Left lung (tissue), 10 donors: ENCODE results near the gene KCNB1. TPM values are rescaled to one million over a fixed set of nuclear protein-coding genes. Genes with fewer than 3 reads are reported as not detected.

Experiments
- ATAC-seq: fragments of 200-7000 bp; cut with Tn5 transposase; one replicate; pipeline ENCODE4 v1.9.1; 2020; ENCODE audit warnings: moderate library complexity
- DNase-seq, 4 donors: peaks; one replicate each; pipeline ENCODE4 v3.0.0-alpha.2; 2013 to 2020
- H3K27ac ChIP-seq, 2 donors: fragments of 200-600 bp; sonication (generic) in 1 of 2; one replicate each; pipeline versions ENCODE4 v1.5.0 to v1.8.0; 2020 to 2021
- H3K27me3 ChIP-seq, 2 donors: fragments of 200-600 bp; sonication (generic) in 1 of 2; one replicate each; pipeline versions ENCODE4 v1.5.0 to v1.8.0; 2020 to 2021
- H3K36me3 ChIP-seq, 2 donors: fragments of 200-600 bp; sonication (generic) in 1 of 2; one replicate each; pipeline versions ENCODE4 v1.5.0 to v1.8.0; 2020 to 2021
- H3K4me1 ChIP-seq, 2 donors: fragments of 200-600 bp; one replicate each; pipeline ENCODE4 v1.8.0; 2021
- H3K4me3 ChIP-seq, 2 donors: fragments of 200-600 bp; sonication (generic) in 1 of 2; one replicate each; pipeline versions ENCODE4 v1.5.0 to v1.8.0; 2020 to 2021; ENCODE audit warnings: mild to moderate bottlenecking in 1 of 2
- H3K9me3 ChIP-seq, 2 donors: fragments of 200-600 bp; sonication (generic) in 1 of 2; one replicate each; pipeline versions ENCODE4 v1.5.0 to v1.8.0; 2020 to 2021
- intact Hi-C, 2 donors: fragments of 100-400 bp; cut with DNase I; formaldehyde crosslinking; loops; one replicate each; pipeline versions ENCODE4 v1.11.2 to v1.14.2; 2022
- polyA plus RNA-seq, 6 donors: library from polyadenylated mRNA; unstranded; fragments of 120-200 nt; gene quantifications; one replicate each; pipeline ENCODE4 v1.2.1, GENCODE V29; 2013; ENCODE audit not compliant: insufficient read length in 6 of 6
- total RNA-seq, 2 donors: library from RNA; stranded (reverse); fragmentation: NEBNext Ultra II Directional; extraction: Animal tissue kit (Norgen Biotek cat#: 25700); gene quantifications; one replicate each; pipeline ENCODE4 v1.2.1, GENCODE V29; 2021
- TF ChIP-seq, protein P1 (sequence below), 2 donors: fragments of 200-600 bp; sonication (generic) in 1 of 2; IDR thresholded peaks; one replicate each; pipeline versions ENCODE4 v1.5.0 to v1.8.0; 2021; ENCODE audit warnings: antibody characterized with exemption in 2 of 2
- donor health status: DM: no; HTN: yes; CAD: no.
- donor health status: DM: no; HTN: no; CAD: no.

KCNB1 gene
- total and polyA plus RNA-seq, 8 donors = 0.26 to 1.2 (median 0.44) TPM

GRCh38 chr20:49435639-49436038 is 46.8 kb downstream of the KCNB1 start:
- Histone ChIP-seq H3K4me1 (no peaks in the 10 kb centered on the region), H3K4me3 (no peak overlapping the region), H3K9me3 (no peaks in the 10 kb centered on the region), H3K27ac (no peak overlapping the region), H3K36me3 (no peaks in the 10 kb centered on the region), H3K27me3 (peaks cover 0 to 25% of the 10 kb centered on the region in 2 donors)
- intact Hi-C loops = no loop called here
- no peak for DNase-seq
- ATAC-seq = no peak
- TF ChIP-seq, protein P1, sequence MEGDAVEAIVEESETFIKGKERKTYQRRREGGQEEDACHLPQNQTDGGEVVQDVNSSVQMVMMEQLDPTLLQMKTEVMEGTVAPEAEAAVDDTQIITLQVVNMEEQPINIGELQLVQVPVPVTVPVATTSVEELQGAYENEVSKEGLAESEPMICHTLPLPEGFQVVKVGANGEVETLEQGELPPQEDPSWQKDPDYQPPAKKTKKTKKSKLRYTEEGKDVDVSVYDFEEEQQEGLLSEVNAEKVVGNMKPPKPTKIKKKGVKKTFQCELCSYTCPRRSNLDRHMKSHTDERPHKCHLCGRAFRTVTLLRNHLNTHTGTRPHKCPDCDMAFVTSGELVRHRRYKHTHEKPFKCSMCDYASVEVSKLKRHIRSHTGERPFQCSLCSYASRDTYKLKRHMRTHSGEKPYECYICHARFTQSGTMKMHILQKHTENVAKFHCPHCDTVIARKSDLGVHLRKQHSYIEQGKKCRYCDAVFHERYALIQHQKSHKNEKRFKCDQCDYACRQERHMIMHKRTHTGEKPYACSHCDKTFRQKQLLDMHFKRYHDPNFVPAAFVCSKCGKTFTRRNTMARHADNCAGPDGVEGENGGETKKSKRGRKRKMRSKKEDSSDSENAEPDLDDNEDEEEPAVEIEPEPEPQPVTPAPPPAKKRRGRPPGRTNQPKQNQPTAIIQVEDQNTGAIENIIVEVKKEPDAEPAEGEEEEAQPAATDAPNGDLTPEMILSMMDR (IDR thresholded peaks at IDR 0.05) = no peak

- TF ChIP-seq, protein P1 (IDR thresholded peaks at IDR 0.05) = no peak
- no peaks in the 10 kb centered on the region for H3K36me3 ChIP-seq
- no peak overlapping the region for H3K27ac ChIP-seq
- ATAC-seq (no peak), DNase-seq (no peak)
- H3K4me1 ChIP-seq = no peaks in the 10 kb centered on the region
- H3K4me3 ChIP-seq = no peak overlapping the region
- peaks cover 0 to 4% of the 10 kb centered on the region in 2 donors for H3K27me3 ChIP-seq
- H3K9me3 ChIP-seq = no peaks in the 10 kb centered on the region
- intact Hi-C loops = no loop called here
Observed at GRCh38 chr20:49433333-49433732, 49.1 kb downstream of the KCNB1 start.

GRCh38 chr20:49432550-49432949 is 49.9 kb downstream of the KCNB1 start:
- intact Hi-C loops = no loop called here
- Histone ChIP-seq H3K36me3 (no peaks in the 10 kb centered on the region), H3K4me1 (no peaks in the 10 kb centered on the region), H3K27me3 (peaks cover 0 to 5% of the 10 kb centered on the region in 2 donors), H3K4me3 (no peak overlapping the region), H3K9me3 (no peaks in the 10 kb centered on the region), H3K27ac (no peak overlapping the region)
- TF ChIP-seq, protein P1 (IDR thresholded peaks at IDR 0.05) = no peak
- ATAC-seq = no peak
- no peak for DNase-seq

GRCh38 chr20:49431329-49431728 is 51.1 kb downstream of the KCNB1 start:
- DNase-seq = no peak
- Histone ChIP-seq H3K4me3 (no peak overlapping the region), H3K36me3 (no peaks in the 10 kb centered on the region), H3K27me3 (peaks cover 0 to 6% of the 10 kb centered on the region in 2 donors), H3K27ac (no peak overlapping the region), H3K9me3 (no peaks in the 10 kb centered on the region), H3K4me1 (no peaks in the 10 kb centered on the region)
- intact Hi-C loops = no loop called here
- no peak for ATAC-seq
- TF ChIP-seq, protein P1 (IDR thresholded peaks at IDR 0.05) = no peak

GRCh38 chr20:49430320-49430719 is 52.1 kb downstream of the KCNB1 start:
- ATAC-seq (no peak), DNase-seq (no peak)
- Histone ChIP-seq H3K4me3 (no peak overlapping the region), H3K4me1 (no peaks in the 10 kb centered on the region), H3K9me3 (no peaks in the 10 kb centered on the region), H3K27me3 (peaks cover 0 to 6% of the 10 kb centered on the region in 2 donors), H3K36me3 (no peaks in the 10 kb centered on the region), H3K27ac (no peak overlapping the region)
- intact Hi-C loops = no loop called here
- TF ChIP-seq, protein P1 (IDR thresholded peaks at IDR 0.05) = no peak
